GM12892 (cell line): ENCODE results near the gene BTNL3.

ENCODE experiments used
- POLR2A ChIP-seq: IDR thresholded peaks from 2 replicates; pipeline ENCODE4 v1.6.1; 2011; ENCODE audit warnings: low read depth, low read length, control low read depth
- POLR2AphosphoS5 ChIP-seq: IDR thresholded peaks from 2 replicates; pipeline ENCODE4 v1.6.1; 2011; ENCODE audit warnings: low read depth, low read length, control low read depth
- TAF1 ChIP-seq: IDR thresholded peaks from 2 replicates; pipeline ENCODE4 v1.6.1; 2011; ENCODE audit warnings: low read depth, mild to moderate bottlenecking, control low read depth, low read length, borderline replicate concordance

- no peak for TF ChIP-seq POLR2AphosphoS5
- TF ChIP-seq POLR2A: no peak
- TF ChIP-seq TAF1: no peak
Observed at GRCh38 chr5:181043285-181044092, 54.8 kb downstream of the BTNL3 start.
